PC-9 (cell line): ENCODE measurements around the gene PFN2. TPM values are rescaled to one million over a fixed set of nuclear protein-coding genes. Genes with fewer than 3 reads are reported as not detected.

ENCODE experiments used
- Bru-seq: library from RNA; stranded (reverse); fragments of 400-500 nt; gene quantifications from one replicate; lab custom pipeline; 2021; lab: Mats Ljungman, UMichigan
- BruChase-seq, 2 experiments: library from RNA; stranded (reverse); fragments of 400-500 nt; gene quantifications; one replicate each; lab custom pipeline; 2021; lab: Mats Ljungman, UMichigan
- BruUV-seq: library from RNA; stranded (reverse); fragments of 400-500 nt; replicated peaks from 2 replicates; lab custom pipeline; 2021; lab: Mats Ljungman, UMichigan
- CTCF ChIA-PET: fragments of 300-600 bp; sonication (Branson Sonifier 250); formaldehyde crosslinking; loops from one replicate; lab custom pipeline; 2022; ENCODE audit warnings: antibody characterized with exemption; lab: Charles Lee
- POLR2A ChIA-PET: fragments of 300-600 bp; sonication (Branson Sonifier 250); formaldehyde crosslinking; loops from one replicate; lab custom pipeline; 2022; ENCODE audit warnings: antibody characterized with exemption; ENCODE audit not compliant: unreplicated experiment; lab: Charles Lee
- DNase-seq, 2 experiments: peaks; one replicate each; pipeline versions ENCODE4 v3.0.0 to v3.0.0-alpha.2; 2015 to 2022; ENCODE audit warnings: mixed read lengths in 1 of 2
- H2AFZ ChIP-seq: fragments of 200-600 bp; sonication (generic); 2 replicates; pipeline ENCODE4 v1.8.1; 2017; ENCODE audit warnings: antibody characterized with exemption
- H3F3A ChIP-seq: fragments of 200-600 bp; sonication (generic); 2 replicates; pipeline ENCODE4 v1.8.1; 2017; ENCODE audit warnings: antibody characterized with exemption, mild to moderate bottlenecking, low read depth; ENCODE audit not compliant: insufficient read depth
- H3K27ac ChIP-seq: fragments of 200-600 bp; sonication (generic); 2 replicates; pipeline ENCODE4 v1.6.1; 2016; ENCODE audit warnings: mixed run types
- H3K27me3 ChIP-seq: fragments of 200-600 bp; sonication (generic); 2 replicates; pipeline ENCODE4 v1.6.1; 2016; ENCODE audit warnings: low read depth, mixed run types; ENCODE audit not compliant: insufficient read depth
- H3K36me3 ChIP-seq: fragments of 200-600 bp; sonication (generic); 2 replicates; pipeline ENCODE4 v1.6.1; 2016; ENCODE audit warnings: low read depth, mixed run types
- H3K4me1 ChIP-seq: fragments of 200-600 bp; sonication (generic); replicated peaks from 2 replicates; pipeline ENCODE4 v1.6.1; 2016; ENCODE audit warnings: mixed run types; ENCODE audit not compliant: insufficient read depth
- H3K4me2 ChIP-seq: fragments of 200-600 bp; sonication (generic); 2 replicates; pipeline ENCODE4 v1.6.1; 2017; ENCODE audit warnings: mixed run types
- H3K4me3 ChIP-seq: fragments of 200-600 bp; sonication (generic); 2 replicates; pipeline ENCODE4 v1.6.1; 2016; ENCODE audit warnings: mixed run types
- H3K79me2 ChIP-seq: fragments of 200-600 bp; sonication (generic); 2 replicates; pipeline ENCODE4 v1.6.1; 2017; ENCODE audit warnings: low read depth, mixed run types
- H3K9me2 ChIP-seq: fragments of 200-600 bp; sonication (generic); 2 replicates; pipeline ENCODE4 v1.8.1; 2017; ENCODE audit warnings: mild to moderate bottlenecking; ENCODE audit not compliant: insufficient read depth
- H3K9me3 ChIP-seq: fragments of 200-600 bp; sonication (generic); 2 replicates; pipeline ENCODE4 v1.8.1; 2016; ENCODE audit warnings: low read depth; ENCODE audit not compliant: insufficient read depth
- H4K20me1 ChIP-seq: fragments of 200-600 bp; sonication (generic); 2 replicates; pipeline ENCODE4 v1.8.1; 2017; ENCODE audit not compliant: insufficient read depth
- CTCF ChIP-seq: fragments of 200-600 bp; sonication (generic); conservative IDR thresholded peaks from 2 replicates; pipeline ENCODE4 v1.6.1; 2017; ENCODE audit warnings: mixed run types, antibody characterized with exemption, mild to moderate bottlenecking, moderate library complexity
- EZH2 ChIP-seq: fragments of 200-600 bp; sonication (generic); IDR thresholded peaks from 2 replicates; pipeline ENCODE4 v1.8.0; 2017; ENCODE audit warnings: antibody characterized with exemption, low read depth
- intact Hi-C: fragments of 100-400 bp; cut with micrococcal nuclease; formaldehyde crosslinking; loops from one replicate; pipeline ENCODE4 v1.10.0; 2022; ENCODE audit not compliant: unreplicated experiment
- long read RNA-seq: library from polyadenylated mRNA; stranded (forward); transcript quantifications from one replicate; pipeline ENCODE4 v2.0.0, GENCODE V29; 2022
- total RNA-seq: library from RNA; stranded (reverse); gene quantifications from 2 replicates; pipeline ENCODE4 v1.2.3, GENCODE V29; 2021

Gene PFN2
- total RNA-seq, result 164 and 187 TPM in 2 replicates
- percentile 53 among the genes with signal in this experiment for Bru-seq, nascent RNA
- BruChase-seq, experiment 1, labeled RNA remaining after a 2-hour chase, result percentile 66 among the genes with signal in this experiment
- percentile 72 among the genes with signal in this experiment for BruChase-seq, experiment 2, labeled RNA remaining after a 6-hour chase
- long read RNA-seq, transcript PFN2-201 (3 exons, 2,261 nt), result minor isoform, 54 of 266 reads
- long read RNA-seq, transcript PFN2-203 (3 exons, 1,780 nt), result major isoform, 188 of 266 reads
- long read RNA-seq, partial matches to known transcripts, result 1 of 266 reads
- long read RNA-seq, other reads (novel, unspliced or antisense), result 20 of 266 reads

GRCh38 chr3:149970716-149971402, at the start of gene PFN2:
TSS of gene PFN2 (minus strand) at chr3:149970895. CDS start at chr3:149970856, 39 bp downstream.
- POLR2A ChIA-PET, result interaction anchor here (0.6 to 1.6 kb wide), 5 partner anchors 213 to 523 kb away, joined by 3 to 11 read pairs (median 4); no protein-coding TSS in a partner anchor

GRCh38 chr3:150015901-150016300, 45.2 kb upstream of the PFN2 start:
- TF ChIP-seq EZH2 (no peak), CTCF (no peak)
- POLR2A ChIA-PET, result no interaction called here

More at GRCh38 chr3:149970716-149971402, at the start of gene PFN2:
- no peaks in the 10 kb centered on the region for H3K9me3 ChIP-seq
- peaks cover 11% of the 10 kb centered on the region; the same call in 1 of the 2 replicates for H3F3A ChIP-seq
- peak within 1 kb of the TSS; percentile 97 for H3K4me2 ChIP-seq
- H3K27ac ChIP-seq, result peak within 1 kb of the TSS; percentile 88
- H3K9me2 ChIP-seq, result no peaks in the 10 kb centered on the region
- peaks cover 6% of the 10 kb centered on the region; the same call in 1 of the 2 replicates for H4K20me1 ChIP-seq
- intact Hi-C loops, result loop anchor here (5.0 kb wide), 2 partner anchors 376 to 699 kb away; no protein-coding TSS in a partner anchor
- peak within 1 kb of the TSS; percentile 78 for H3K4me3 ChIP-seq
- peaks cover 35% of the 10 kb centered on the region for H3K4me1 ChIP-seq
- peak within 1 kb of the TSS; percentile 92 for H2AFZ ChIP-seq
- no peak for TF ChIP-seq EZH2
- no peak for TF ChIP-seq CTCF
- CTCF ChIA-PET, result interaction anchor here (0.6 to 1.6 kb wide), 5 partner anchors 213 to 790 kb away, joined by 3 to 8 read pairs (median 6); no protein-coding TSS in a partner anchor
- H3K27me3 ChIP-seq, result no peaks in the 10 kb centered on the region
- H3K36me3 ChIP-seq, result peaks cover 19% of the 10 kb centered on the region
- no TSS peak for BruUV-seq
- H3K79me2 ChIP-seq, result peaks cover 47% of the 10 kb centered on the region
- peak; percentile 38 to 74 for DNase-seq

GRCh38 chr3:150014782-150015181, 44.1 kb upstream of the PFN2 start:
- Histone ChIP-seq H3K4me3 (no peak overlapping the region), H3K36me3 (no peaks in the 10 kb centered on the region), H3K9me2 (no peaks in the 10 kb centered on the region), H3K9me3 (no peaks in the 10 kb centered on the region), H3K4me1 (no peaks in the 10 kb centered on the region), H3K4me2 (no peak overlapping the region), H3K27me3 (no peaks in the 10 kb centered on the region), H3K79me2 (no peaks in the 10 kb centered on the region), H3K27ac (no peak overlapping the region), H3F3A (no peaks in the 10 kb centered on the region), H2AFZ (no peak overlapping the region), H4K20me1 (no peaks in the 10 kb centered on the region)
- ChIA-PET CTCF (no interaction called here), POLR2A (no interaction called here)
- intact Hi-C loops, result no loop called here
- TF ChIP-seq EZH2, result no peak
- TF ChIP-seq CTCF, result no peak
- BruUV-seq, result no TSS peak
- DNase-seq, result no peak

More at GRCh38 chr3:150015901-150016300, 45.2 kb upstream of the PFN2 start:
- no peaks in the 10 kb centered on the region for H3K36me3 ChIP-seq
- no peak overlapping the region for H2AFZ ChIP-seq
- no peaks in the 10 kb centered on the region for H3K27me3 ChIP-seq
- no peaks in the 10 kb centered on the region for H3K9me2 ChIP-seq
- no peak overlapping the region for H3K27ac ChIP-seq
- CTCF ChIA-PET, result no interaction called here
- H3K79me2 ChIP-seq, result no peaks in the 10 kb centered on the region
- H3K4me3 ChIP-seq, result no peak overlapping the region
- H3K9me3 ChIP-seq, result no peaks in the 10 kb centered on the region
- intact Hi-C loops, result no loop called here
- no peaks in the 10 kb centered on the region for H4K20me1 ChIP-seq
- DNase-seq, result no peak
- H3K4me2 ChIP-seq, result no peak overlapping the region
- no TSS peak for BruUV-seq
- no peaks in the 10 kb centered on the region for H3F3A ChIP-seq
- H3K4me1 ChIP-seq, result no peaks in the 10 kb centered on the region
